Mucosa of gallbladder (tissue), 1 donor: Measurements from ENCODE around the gene SSUH2. TPM values are rescaled to one million over a fixed set of nuclear protein-coding genes. Genes with fewer than 3 reads are reported as not detected.

ENCODE experiments used
- DNase-seq: peaks from one replicate; pipeline ENCODE4 v3.0.0-alpha.2; 2020; ENCODE audit warnings: low spot score
- total RNA-seq: library from RNA; stranded (reverse); gene quantifications from one replicate; pipeline ENCODE4 v1.2.1, GENCODE V29; 2021
- donor health status: DM: no; HTN: no; CAD: no.

The SSUH2 gene
- total RNA-seq, 1 donor from 2014 or later: 2.8 TPM

DNA sequence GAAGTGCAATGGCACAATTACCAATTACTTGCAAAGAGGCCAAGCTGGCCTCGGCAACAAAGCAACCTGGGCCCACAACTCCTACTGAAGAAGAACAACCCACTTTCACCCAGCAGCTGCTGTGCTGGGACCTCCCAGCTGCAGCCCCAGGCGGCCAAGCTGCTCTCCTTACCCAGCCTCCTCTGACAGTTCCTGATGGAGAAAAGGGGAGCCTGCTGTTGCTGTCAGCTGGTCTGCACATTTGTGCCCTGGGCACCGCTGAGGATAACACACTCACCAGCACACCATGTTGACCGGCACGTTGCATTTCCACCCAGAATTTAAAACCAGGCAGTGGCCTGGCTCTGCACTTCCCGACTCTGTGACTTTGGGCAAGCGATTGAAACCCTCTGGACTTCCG, 33.6 kb downstream of the SSUH2 start:
- no peak for DNase-seq

DNA sequence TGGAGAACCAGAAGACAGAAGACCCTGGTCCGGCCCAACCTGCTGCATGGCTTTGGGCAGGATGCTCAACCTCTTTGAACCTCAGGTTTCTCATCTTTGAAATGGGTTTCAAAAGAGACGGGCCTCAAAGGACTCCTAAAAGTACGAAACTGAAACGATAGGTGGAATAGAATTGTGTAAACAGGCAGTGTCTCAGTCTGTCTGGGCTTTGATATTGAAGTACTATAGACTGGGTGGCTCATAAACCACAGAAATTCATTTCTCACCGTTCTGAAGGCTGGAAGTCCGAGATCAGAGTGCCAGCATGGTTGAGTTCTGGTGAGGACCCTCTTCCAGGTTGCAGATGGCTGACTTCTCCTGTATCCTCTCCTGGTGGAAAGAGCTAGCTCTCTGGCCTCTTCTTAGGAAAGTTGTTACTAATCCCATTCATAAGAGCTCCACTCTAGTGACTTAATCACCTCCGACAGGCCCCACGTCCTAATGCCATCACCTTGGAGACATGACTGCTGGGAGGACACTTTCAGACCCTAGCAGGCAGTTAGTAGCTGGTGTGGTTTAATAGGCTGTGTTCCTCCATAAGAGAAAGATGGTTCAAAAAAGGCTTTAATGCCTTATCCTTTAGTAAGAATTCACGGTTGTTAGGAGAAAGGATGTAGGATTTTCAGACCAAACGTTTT, 35.7 kb downstream of the SSUH2 start:
- no peak for DNase-seq

DNA sequence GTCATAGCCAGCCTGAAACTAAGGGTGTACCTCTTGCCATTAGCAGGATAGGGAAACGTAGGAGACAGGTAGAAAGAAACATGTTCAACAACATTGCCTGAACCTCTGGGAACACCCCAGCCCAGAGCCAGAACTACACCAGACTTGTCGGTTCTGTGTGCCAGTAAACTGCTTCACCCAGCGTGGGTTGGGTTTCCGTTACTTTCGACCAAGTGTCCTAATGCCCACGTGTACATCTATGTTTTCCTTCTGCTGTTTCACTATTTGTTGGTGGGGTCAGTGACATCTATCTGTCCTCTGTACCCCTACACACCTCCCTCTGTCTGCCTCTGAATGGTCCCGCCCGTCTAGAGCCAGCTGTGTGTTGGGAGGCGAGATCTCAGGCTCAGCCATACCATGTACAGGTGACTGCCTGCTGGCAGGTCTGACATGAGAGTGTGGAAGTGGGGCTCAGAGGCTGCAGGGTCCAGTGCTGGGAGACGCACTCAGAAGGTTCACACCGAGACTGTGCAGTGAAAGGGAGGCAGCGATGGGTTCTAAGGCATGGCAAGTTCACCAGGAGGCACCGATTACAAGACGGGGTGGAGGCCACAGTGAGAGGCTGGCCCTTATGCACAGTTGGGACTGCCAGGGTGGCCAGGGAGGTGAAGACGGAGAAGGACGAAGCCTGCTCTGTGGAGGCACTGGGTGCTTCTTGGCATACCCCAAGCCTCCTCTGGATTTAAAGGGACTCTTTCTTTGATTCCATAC, 36.4 kb downstream of the SSUH2 start:
- no peak for DNase-seq

DNA sequence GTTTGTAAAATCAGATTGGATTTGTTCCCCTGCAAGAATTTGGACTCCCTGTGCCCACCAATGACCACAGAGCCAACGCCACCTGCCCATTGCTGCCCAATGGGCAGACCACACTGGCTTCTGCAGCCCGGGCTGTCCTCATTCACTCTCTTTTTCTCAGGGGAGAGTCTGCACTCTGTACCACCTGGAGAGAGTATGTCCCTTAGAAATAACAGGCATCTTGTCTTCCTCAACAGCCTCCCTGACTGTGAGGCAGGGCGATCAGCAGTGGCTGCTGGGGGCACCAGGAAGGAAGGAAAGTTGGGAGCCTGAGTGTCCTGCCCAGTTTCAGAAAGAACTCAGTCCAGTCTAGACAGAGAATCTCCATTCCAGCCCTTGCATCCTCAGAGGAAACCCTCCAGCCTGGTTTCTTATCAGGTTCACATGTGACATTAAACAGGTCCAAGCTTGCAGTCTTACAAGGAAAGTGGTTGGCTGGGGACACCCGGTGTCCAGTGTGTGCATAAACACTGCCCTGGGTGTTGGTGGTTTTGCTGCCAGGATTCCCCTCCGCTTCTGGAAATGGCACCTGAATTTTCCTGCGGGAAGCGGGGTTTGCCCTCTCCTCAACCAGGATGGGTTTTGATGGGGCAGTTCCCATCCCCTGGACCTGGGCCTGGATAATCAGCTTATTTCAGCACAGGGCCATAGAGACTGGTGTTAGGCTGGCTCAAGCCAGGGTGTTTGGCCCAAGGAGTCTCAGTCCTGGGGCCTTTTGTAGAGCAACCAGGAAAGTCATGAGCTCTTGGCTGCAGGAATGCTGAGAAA, 37.2 kb downstream of the SSUH2 start:
- peak; percentile 72 for DNase-seq

DNA sequence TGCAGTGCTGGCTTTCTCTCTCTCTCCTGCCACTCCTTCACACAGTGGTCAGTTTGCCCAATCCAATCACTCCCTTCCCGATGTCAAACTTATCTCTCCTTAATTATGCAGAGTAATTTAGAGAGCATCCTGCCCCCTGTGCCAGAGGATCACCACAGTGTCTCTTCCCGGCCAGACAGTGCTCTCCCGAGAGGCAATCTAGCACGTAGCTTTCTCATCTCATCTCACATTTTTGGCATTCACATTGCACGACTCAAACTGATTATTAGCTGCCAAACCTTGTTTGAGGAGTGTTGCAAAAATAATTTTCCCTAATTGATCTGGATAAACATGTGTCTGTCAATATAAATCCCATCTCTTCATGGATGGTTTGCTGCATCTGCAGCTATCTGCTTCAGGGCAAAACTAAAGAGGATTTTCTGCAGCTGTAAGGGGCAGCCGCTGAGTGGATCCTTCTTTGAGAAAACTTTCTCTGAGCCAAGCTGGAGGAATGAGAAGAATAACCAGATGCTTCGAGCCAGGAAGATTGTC, 37.8 kb downstream of the SSUH2 start:
- no peak for DNase-seq

DNA sequence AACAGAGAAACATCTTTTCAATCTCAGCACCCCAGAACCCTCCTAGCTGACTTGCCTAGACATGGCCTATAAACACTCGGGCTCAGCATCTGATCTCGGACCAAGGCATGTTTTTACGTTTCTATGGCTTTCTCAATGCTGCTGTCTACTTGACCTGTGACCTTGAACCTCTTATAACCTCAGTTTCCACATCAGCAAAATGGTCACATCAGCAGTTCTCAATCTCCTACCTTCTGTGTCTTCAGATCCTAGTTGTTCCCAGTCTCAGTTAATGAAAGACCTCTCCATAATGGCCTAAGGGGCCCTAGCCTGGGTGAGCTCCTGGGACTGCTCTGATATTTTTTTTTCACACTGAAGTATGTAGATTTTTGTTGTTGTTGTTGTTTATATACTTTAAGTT, 39.6 kb downstream of the SSUH2 start:
- DNase-seq: no peak

DNA sequence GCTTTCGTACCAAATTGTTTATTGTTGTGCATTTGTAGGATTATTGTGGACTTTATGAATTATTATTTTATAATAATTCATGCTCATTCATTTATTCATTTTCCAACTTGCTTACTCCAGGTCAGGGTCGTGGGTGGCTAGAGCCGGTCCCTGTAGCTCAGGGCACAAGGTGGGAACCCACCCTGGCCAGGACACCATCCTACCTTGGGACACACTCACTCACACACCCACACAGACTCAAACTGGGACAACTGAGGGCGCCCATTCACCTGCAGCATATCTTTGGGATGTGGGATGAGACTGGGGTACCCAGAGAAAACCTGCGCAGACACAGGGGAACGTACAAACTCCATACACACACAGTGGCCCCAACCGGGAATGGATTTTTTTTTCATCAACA, 40.6 kb downstream of the SSUH2 start:
- no peak for DNase-seq

DNA sequence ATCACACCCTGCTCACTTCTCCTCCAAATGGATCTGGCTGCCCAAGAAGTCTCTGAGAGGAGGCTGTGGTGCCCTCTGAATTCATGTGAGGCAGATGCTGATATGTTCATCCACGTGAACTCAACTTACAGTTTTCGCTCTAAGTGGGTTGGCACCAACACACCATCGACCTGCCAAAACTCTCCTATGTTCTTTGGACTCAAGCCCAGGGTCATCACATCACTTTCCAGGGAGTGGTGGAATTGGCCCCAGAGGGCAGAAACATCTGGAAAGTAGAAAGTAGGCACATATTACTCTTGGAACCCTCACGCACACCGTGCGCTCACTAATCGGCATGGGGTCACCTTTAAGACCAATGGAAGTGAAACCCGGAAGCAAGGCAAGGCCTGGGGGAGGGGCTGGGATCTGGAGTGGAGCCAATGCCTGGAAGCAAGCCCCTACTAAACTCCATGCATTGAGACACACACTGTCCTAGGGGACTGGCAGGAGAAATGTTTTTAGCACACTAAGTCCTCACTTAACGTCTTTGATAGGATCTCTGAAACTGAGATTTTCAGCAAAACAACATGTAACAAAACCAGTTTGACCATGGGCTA, 41.4 kb downstream of the SSUH2 start:
- DNase-seq: no peak

DNA sequence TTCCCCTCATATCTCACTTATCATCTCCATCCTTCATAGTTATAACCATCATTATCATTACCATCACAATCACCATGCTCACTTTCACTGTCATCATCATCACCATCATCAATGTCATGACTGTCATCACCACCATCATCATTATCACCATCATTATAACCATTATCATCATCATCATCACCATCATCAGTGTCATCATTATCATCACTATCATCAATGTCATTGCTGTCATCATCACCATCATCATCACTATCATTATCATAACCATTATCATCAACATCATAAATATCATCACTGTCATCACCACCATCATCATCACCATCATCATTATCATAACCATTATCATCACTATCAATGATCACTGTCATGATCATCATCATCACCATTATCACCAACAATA, 44.1 kb downstream of the SSUH2 start:
- no peak for DNase-seq

DNA sequence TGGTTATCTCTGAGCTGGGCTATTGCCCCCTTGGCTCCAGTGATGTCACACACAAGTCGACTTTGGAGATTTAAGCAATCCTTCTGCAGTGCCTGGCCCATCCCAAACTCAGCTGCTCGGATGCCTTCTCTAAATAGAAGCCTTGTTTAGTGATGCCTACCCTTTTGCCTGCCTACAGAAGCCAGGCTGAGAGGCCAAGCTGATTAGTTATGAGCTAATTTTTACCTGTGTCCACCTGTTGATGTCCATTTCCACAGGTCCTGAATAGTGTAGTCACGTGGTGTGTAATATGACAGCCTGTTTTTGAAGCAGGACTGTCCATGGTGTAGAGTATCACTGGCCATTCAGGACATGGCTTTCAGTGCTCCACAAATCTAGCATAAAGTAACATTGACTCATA, 45.5 kb downstream of the SSUH2 start:
- DNase-seq: no peak

DNA sequence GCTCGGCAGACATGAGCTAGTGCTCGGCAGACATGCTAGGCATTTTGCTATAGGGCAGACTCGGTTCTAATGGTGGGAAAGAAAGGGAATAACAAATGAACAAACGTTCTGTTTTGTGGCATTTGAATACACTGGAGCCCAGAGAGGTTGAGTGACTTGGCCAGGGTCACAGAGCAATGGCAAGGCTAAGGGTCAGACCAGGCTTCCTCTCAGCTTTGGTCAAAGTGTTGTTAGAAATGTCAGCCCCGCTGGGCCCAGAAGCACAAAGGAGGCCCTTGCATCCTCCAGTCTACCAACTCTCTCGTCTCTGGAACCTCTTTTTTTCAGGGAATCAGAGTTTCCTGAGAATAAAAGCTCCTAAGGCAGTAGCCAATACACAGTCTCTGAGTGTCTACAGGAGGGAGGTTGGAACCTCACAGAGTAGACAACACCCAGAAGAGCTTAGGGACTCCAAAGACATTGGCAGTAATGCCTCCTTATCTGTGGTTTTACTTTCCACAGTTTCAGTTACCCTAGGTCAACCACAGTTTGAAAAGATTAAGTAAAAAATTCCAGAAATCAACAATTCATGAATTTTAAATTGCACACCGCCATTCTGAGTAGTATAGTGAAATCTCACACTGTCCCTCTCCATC, 47.3 kb downstream of the SSUH2 start:
- no peak for DNase-seq

DNA sequence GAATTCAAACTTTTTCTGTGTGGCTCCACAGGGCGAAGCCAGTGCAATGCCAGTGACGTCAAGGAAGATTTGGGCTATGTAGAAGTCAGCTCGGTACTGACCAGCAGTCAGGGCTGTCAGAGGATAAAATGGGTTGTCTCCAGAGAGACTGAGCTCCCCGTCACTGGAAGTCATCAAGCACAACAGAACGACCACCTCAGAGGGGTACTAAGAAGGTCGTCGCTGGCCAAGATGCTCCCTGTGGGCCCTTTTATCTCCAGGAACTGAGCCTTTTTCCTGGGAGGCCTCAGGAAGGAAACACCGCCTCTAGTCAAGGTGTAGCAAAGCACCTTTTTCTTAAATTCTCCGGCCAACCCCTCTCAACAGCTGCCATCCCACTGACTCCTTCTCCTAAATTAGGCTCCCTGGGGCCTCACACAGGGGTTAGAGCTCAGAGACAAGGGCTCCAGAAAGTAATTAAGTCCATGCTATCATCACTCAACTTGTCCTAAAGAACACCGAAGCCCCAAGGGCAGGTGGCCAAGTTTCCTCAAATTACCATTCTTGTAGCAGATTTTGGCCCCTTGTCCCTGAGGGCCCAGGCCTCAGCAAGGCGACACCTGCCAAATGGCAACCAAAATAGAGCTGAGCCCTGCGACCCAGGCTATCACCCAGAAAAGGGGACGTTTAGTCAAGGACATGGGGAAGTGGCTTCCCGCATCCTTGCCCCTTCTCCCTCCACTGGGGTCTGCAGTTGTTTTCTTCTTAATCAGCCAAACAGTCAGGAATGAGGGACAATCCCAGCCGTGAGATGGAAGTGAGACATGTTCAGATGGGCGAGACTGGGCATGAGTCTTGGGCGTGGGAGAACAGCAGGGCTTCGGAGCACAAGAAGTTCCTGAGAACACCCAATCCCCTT, 48.0 kb downstream of the SSUH2 start:
- DNase-seq: no peak

DNA sequence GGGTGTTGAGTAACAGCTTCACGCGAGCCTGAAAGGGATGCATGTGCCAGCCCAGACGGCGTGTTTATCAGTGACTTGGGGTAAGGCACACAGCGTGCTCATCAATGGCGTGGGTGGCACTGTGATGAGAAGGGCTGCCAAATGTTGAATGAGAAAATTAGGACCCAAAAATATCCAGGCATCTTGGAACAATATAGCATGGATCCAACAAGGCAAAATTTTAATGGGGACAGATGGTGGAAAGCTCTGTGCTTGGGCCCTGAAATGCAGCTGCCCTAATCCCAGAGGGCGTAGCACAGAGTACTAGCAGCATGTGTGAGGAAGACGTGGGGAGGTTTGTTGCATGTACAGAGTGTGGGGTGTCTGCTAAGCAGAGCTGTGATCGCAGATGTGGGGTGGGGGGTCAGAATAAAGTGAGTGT, 48.9 kb downstream of the SSUH2 start:
- DNase-seq: no peak

DNA sequence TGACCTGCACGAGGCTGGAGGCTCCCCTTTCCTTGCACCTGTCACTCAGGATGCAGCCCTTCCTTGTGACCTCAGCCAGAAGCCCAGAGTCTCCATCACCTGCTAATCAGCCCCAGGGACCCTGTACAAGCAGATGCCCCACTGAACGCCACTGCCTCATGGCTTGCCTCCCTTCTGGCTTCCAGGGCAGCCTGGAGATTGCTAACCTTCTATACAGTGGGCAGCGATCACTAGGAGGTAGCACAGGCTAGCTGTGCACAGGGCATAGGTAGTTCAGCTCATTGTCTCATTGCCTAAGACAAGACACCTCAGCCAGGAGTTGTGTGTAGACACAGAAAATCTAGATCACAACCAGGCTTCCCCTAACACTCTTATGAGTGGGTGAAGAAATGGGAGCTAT, 49.3 kb downstream of the SSUH2 start:
- DNase-seq: no peak

DNA sequence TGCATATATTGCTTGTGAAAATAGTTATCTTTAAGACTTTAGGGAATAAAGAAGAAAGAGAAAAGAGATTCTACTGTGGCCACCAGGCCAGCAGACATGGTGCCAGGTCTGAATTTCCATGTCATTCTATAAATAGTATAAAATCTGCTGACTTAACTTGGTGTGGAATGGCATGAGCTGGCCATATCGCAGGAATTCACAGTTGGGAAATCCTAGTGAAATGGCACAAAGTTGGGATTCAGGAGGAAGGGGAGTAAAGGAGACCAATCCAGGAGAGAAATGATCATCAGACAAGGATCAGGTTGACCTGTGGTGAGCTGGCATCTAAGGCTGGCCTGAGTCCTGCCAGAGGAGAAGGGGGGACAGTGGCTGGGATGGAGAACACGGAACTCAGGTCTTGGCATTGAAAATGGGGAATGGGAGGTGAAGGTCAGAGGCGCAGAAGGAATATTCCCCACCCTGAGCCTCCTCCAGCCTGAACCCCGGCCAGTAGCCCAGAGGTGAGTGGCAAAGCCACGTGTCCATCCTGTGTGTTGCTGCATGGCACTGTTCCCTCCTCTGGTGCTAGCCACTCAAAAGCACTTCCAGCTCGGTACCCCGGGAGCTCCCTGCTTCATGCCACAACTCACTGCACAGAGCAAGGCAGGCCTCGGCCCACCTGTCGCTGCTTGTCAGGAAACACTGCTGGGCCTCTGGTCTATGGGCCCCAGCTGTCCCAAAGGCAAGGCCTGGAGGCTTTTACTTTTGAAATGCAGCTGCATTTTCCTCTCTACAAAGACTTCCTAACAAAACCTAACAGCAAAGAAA, 51.4 kb downstream of the SSUH2 start:
- DNase-seq: no peak

DNA sequence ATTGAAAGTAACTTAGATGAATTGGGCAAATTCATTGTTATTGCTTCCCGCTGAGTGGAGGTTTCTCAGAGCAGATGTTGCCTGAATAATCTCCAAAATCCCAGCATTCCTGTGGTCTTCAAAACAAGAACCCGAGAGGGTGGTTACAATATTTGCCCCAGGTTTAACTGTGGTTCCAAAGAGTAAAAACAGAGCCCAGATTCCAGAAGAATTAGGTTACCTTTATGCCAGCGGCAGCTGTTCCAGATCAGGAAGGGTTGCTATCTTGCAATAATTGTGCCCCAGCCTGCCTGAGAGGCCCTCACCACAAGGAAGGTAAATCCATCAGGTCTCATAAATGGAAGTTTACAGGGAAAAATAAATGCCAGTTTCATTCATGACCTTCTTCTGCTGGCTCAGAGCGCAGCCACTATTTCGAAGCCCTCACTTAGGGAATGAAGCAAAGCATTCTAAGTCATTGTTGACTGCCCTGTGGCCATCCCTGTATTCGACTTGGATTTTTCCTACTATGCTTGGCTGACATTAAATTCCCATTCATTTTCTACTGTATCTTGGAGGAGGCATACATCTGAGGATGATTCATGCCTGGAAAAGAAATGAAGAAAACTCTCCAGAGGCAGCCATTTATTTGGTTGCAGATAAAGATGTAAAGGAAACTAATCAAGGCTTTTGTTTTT, 54.6 kb downstream of the SSUH2 start:
- DNase-seq: no peak

DNA sequence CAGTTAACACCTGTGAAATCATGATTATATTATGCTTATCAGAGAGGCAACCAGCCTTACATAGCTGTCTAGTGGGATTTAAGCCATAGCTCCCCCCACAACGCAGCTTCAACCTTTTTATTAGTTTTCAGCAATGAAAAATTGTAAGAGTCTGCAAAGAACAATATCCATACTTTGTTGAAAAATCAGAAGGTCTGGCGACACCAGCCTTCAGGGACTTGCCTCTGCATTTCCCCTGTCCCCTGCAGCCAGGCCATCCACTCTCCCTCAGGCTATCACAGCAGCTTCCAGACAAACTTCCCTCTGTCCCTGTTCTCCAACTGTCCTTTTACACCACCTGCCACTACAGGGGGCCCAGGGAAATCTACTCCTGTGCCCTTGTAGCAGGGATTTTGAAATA, 59.9 kb downstream of the SSUH2 start:
- DNase-seq: no peak

DNA sequence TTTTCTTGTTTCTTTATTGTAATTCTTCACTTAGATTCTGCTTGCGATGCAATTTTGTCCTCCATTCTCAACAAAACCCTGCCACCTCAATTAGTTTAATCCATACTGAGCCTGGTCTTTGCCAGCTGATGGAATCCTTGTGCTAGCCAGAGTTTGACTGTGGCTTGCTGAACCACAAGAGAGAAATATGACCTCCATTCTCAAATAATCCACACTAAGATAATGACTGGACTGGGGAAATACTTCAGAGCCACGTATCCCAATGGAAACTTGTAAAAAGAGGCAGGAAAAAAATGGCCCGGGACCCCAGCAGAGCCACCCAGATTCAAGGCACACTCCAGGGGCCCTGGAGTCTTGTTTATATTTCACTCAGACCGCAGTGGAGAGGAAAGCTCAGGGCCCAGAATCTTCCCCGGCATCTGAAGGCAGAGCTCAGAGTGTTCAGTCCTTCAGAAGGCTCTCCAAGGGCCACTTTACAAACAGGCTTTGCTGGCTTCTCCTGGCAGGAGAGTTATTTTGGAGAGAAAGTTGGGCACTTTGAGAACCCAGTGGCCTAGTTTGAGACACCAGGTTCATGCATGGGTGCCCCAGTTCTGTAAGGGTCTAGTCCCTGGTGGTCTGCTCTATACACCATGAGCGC, 62.7 kb downstream of the SSUH2 start:
- DNase-seq: no peak

DNA sequence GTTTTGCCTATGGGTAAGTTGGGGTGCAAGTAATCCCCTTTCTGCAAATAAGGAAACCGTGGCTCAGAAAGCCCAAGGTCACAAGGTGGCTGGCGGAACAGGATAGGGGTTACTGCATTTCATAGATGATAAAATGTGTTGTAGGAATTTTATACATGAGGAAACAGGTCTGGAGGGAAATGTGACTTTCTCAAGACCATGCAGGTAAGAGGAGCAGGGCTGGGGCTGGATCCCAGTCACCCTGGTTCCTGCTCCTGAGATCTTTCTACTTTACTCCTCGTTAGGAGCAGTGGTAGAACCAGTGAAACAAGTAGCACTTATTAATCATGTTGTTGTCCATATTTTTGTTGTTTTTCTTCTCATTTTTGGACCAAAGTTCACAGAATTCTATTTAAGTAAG, 63.2 kb downstream of the SSUH2 start:
- DNase-seq: no peak
